ENCODE measurements around the gene SHB. TPM values are rescaled to one million over a fixed set of nuclear protein-coding genes. Genes with fewer than 3 reads are reported as not detected.
A peak's percentile ranks its signal among the peaks of the same experiment; 100 is the strongest.

SHB gene
- total and polyA plus RNA-seq, 2 of the 13 experiments (the other 11 are each of a cell fraction or from before 2014, with no cell fraction given), result 19.4 to 20.7 TPM

GRCh38 chr9:38008168-38009034 lies 60.6 kb downstream of the SHB start (continued):
- TF ChIP-seq ZNF512 (CRISPR knock-in tag; IDR thresholded peaks at IDR 0.05) (peak; percentile 51; the same call in 1 of the 2 replicates), GMEB1 (CRISPR knock-in tag; IDR thresholded peaks at IDR 0.05; ENCODE audit: borderline replicate concordance) (peak; percentile 30; the same call in 1 of the 2 replicates), ZNF12 (CRISPR knock-in tag; IDR thresholded peaks at IDR 0.05) (no peak), UBTF (CRISPR knock-in tag; IDR thresholded peaks at IDR 0.05) (peak; percentile 97), TCF7 (IDR thresholded peaks at IDR 0.05; ENCODE audit: low read depth) (peak; percentile 35; the same call in 1 of the 2 replicates), HOXD1 (CRISPR knock-in tag; IDR thresholded peaks at IDR 0.05) (peak; percentile 31; the same call in 1 of the 2 replicates), ZFP62 (CRISPR knock-in tag; IDR thresholded peaks at IDR 0.05) (no peak), ARID4A (CRISPR knock-in tag; IDR thresholded peaks at IDR 0.05; ENCODE audit: borderline replicate concordance) (peak; percentile 71; the same call in 1 of the 2 replicates), ZNF281 (CRISPR knock-in tag; IDR thresholded peaks at IDR 0.05; ENCODE audit: borderline replicate concordance) (peak; percentile 39; the same call in 1 of the 2 replicates), ZFP37 (CRISPR knock-in tag; IDR thresholded peaks at IDR 0.05; ENCODE audit: borderline replicate concordance) (0 out of 2 replicates have a peak, but pooled peaks have one; percentile 43), ZBTB33 (CRISPR knock-in tag; IDR thresholded peaks at IDR 0.05) (peak; percentile 25; the same call in 1 of the 2 replicates)

All from HepG2 (cell line).